Cardiac fibroblast (primary cell): ENCODE measurements around the gene RNF157.

Source experiments
- DNase-seq, 2 donors: peaks; one replicate each; pipeline versions ENCODE4 v3.0.0 to v3.0.0-alpha.2; 2010; ENCODE audit warnings: low read depth in 2 of 2
- H3K4me3 ChIP-seq, 2 donors: replicated peaks in 1 of 2; 1 replicate in 1 of 2; 2 replicates in 1 of 2; pipeline ENCODE4 v1.5.1; 2011; ENCODE audit warnings: low read depth in 2 of 2, low read length in 2 of 2, mild to moderate bottlenecking in 2 of 2, moderate library complexity in 1 of 2
- CTCF ChIP-seq: IDR thresholded peaks from one replicate; pipeline ENCODE4 v1.5.1; 2011; ENCODE audit warnings: low read depth, mild to moderate bottlenecking, low read length, inconsistent platforms

Gene RNF157

GRCh38 chr17:76119409-76120371 lies 120.6 kb downstream of the RNF157 start:
- no peak overlapping the region for H3K4me3 ChIP-seq
- no peak for TF ChIP-seq CTCF
- no peak for DNase-seq

- H3K4me3 ChIP-seq, result no peak overlapping the region
- DNase-seq, result no peak
- no peak for TF ChIP-seq CTCF
Observed at GRCh38 chr17:76115138-76115754, 125.0 kb downstream of the RNF157 start.

GRCh38 chr17:76111956-76112355 lies 128.3 kb downstream of the RNF157 start:
- H3K4me3 ChIP-seq, result no peak overlapping the region
- no peak for TF ChIP-seq CTCF
- no peak for DNase-seq

GRCh38 chr17:76107509-76107908 lies 132.8 kb downstream of the RNF157 start:
- peak; percentile 14 to 16 for DNase-seq
- no peak overlapping the region for H3K4me3 ChIP-seq
- TF ChIP-seq CTCF, result peak; percentile 23

GRCh38 chr17:76106703-76107102 lies 133.6 kb downstream of the RNF157 start:
- no peak overlapping the region for H3K4me3 ChIP-seq
- no peak for TF ChIP-seq CTCF
- DNase-seq, result no peak

GRCh38 chr17:76104896-76105231 lies 135.4 kb downstream of the RNF157 start:
- no peak for DNase-seq
- no peak for TF ChIP-seq CTCF
- H3K4me3 ChIP-seq, result no peak overlapping the region
